PFSK-1 (cell line): Measurements from ENCODE around the gene ADCY2.

Experiments used
- FOXP2 ChIP-seq: optimal IDR thresholded peaks from 2 replicates; pipeline ENCODE3; 2011; ENCODE audit warnings: borderline replicate concordance, control low read depth, inconsistent platforms; ENCODE audit not compliant: insufficient read depth; ENCODE audit errors: extremely low read length, extremely low read depth
- POLR2AphosphoS5 ChIP-seq: IDR thresholded peaks from 2 replicates; pipeline ENCODE4 v1.6.1; 2012; ENCODE audit warnings: low read depth, mild to moderate bottlenecking, control low read depth, low read length, moderate library complexity
- REST ChIP-seq, 2 experiments: IDR thresholded peaks; 2 replicates each; pipeline versions ENCODE4 v1.6.1 to v1.8.0; 2011 to 2012; ENCODE audit warnings: low read depth in 2 of 2, low read length in 2 of 2, control low read depth in 1 of 2, inconsistent platforms in 1 of 2, mild to moderate bottlenecking in 1 of 2, moderate library complexity in 1 of 2; ENCODE audit not compliant: insufficient read depth in 1 of 2
- SIN3A ChIP-seq: IDR thresholded peaks from 2 replicates; pipeline ENCODE4 v1.6.1; 2012; ENCODE audit warnings: mild to moderate bottlenecking, low read length, moderate library complexity, borderline replicate concordance; ENCODE audit not compliant: insufficient read depth
- TAF1 ChIP-seq: IDR thresholded peaks from 2 replicates; pipeline ENCODE4 v1.6.1; 2012; ENCODE audit warnings: low read length, control low read depth, borderline replicate concordance; ENCODE audit not compliant: insufficient read depth

The ADCY2 gene

GRCh38 chr5:7412409-7412808 lies 16.5 kb downstream of the ADCY2 start:
- TF ChIP-seq POLR2AphosphoS5: no peak
- no peak for TF ChIP-seq REST (IDR thresholded peaks at IDR 0.05; ENCODE audit: insufficient read depth in 1 of 2, low read depth in 2 of 2, low read length in 2 of 2)
- no peak for TF ChIP-seq SIN3A
- TF ChIP-seq TAF1: no peak
- no peak for TF ChIP-seq FOXP2

DNA sequence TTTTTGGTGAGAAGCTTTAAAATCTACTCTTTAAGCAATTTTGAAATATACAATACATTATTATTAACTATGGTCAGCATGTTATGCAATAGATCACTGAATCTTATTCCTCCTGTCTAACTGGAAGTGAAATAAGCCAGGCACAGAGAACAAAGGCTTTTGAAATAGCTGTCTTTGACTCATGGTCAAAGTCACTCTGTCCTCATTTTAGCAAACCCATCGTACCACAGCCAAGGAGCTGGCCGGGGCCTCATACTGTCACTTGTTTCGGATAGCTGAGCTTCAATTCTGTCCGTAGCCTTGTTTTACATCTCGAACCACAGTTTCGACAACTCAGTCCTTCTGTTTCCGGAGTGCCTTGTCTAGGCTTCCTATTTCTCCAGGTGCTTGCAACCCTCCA lies 19.2 kb downstream of the ADCY2 start:
- TF ChIP-seq POLR2AphosphoS5: no peak
- TF ChIP-seq SIN3A: no peak
- TF ChIP-seq FOXP2: no peak
- no peak for TF ChIP-seq REST (IDR thresholded peaks at IDR 0.05; ENCODE audit: insufficient read depth in 1 of 2, low read depth in 2 of 2, low read length in 2 of 2)
- TF ChIP-seq TAF1: no peak

- TF ChIP-seq TAF1 (no peak), POLR2AphosphoS5 (no peak), FOXP2 (no peak), SIN3A (no peak), REST (IDR thresholded peaks at IDR 0.05; ENCODE audit: insufficient read depth in 1 of 2, low read depth in 2 of 2, low read length in 2 of 2) (no peak)
Observed at GRCh38 chr5:7415587-7416535, 19.9 kb downstream of the ADCY2 start.

DNA sequence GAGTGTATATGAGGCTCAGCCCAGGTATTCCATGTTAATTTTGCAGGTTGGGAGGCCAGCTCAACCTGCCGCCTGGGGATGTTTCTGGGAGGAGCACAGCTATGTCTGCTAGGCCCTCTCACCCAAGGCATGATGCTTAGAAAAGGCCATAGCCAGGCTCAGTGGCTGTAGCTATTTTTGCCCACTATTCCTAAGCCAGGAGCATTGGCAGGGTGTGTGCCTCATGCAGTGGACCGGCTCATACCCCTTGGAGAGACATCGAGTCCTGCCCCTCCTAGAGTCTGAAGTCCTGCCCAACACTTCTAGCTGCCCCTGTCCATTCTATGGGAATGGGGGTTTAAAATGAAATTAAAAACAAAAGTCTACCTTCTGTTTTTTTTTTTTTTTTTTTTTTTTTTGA lies 22.3 kb downstream of the ADCY2 start:
- TF ChIP-seq SIN3A (no peak), TAF1 (no peak), FOXP2 (no peak), REST (IDR thresholded peaks at IDR 0.05; ENCODE audit: insufficient read depth in 1 of 2, low read depth in 2 of 2, low read length in 2 of 2) (no peak), POLR2AphosphoS5 (no peak)
